HK-2 (cell line): ENCODE data around the gene CALCOCO2.
"Not testable (repeated sequence)": the region's sequence is repeated elsewhere in the genome, so short reads cannot be mapped to it uniquely, and the experiment has no call there.

Experiments used
- DNase-seq: peaks from one replicate; pipeline ENCODE4 v3.0.0-alpha.2; 2018; ENCODE audit not compliant: unreplicated experiment

The CALCOCO2 gene, protein sequence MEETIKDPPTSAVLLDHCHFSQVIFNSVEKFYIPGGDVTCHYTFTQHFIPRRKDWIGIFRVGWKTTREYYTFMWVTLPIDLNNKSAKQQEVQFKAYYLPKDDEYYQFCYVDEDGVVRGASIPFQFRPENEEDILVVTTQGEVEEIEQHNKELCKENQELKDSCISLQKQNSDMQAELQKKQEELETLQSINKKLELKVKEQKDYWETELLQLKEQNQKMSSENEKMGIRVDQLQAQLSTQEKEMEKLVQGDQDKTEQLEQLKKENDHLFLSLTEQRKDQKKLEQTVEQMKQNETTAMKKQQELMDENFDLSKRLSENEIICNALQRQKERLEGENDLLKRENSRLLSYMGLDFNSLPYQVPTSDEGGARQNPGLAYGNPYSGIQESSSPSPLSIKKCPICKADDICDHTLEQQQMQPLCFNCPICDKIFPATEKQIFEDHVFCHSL

DNA sequence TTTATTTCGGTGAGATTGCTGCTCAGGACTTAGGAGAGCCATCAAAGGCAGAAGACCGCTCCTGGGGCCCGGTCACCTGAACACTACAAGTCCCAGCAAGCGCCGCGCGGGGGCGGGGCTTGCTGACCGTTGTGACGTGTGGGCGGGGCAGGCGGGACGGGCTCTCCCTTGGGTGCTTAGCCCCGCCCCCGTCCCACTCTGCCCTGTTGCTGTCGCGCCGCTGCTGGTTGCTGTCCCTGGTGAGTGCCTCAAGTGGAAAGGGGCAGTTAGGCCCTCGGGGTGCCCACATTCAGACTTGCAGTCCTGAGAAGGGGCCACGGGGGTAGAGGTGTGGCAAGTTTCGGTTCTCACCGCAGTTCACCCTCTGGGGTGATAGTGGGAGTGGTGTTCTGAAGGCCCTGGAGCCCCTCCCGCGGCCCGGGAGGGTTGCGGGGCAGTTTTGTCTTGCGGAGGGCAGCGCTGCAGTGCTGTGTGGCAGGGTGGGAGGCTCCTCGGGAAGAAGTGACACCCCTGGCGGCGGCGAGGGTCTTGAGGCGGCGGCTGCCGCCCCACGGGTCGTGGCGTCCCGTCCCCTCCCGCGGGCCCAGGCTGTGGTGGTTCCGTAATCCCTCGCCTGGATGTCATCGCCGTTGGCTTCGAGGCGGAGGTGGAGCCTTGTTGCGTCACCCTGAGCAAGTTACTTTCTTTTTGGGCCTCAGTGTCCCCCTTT lies at the start of gene CALCOCO2:
Gene CALCOCO2, plus strand, starts transcription at position 196 of the 709 bp plus-strand sequence. CDS start 10,673 bp downstream, outside the sequence.
- peak; percentile 91 for DNase-seq

DNA sequence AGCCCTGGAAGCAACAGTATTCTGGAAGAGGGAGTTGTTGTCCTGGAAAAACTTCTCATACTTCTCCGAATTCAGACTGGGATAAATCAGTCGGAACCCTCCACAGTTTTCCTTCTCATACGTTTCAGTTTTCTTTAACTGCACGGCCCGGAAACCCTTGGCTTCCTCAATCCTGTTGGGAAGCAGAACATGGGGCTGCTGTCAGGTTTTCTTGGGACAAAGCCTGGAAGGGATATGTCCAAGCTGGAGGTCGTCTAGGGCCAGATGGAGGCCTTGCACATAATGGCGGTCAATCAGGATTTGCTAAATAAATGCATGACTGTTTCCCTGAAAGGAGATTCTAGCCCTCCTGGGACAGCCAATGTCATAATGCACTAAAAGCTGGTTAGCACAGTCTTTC lies 43.0 kb upstream of the CALCOCO2 start:
- no peak for DNase-seq

DNA sequence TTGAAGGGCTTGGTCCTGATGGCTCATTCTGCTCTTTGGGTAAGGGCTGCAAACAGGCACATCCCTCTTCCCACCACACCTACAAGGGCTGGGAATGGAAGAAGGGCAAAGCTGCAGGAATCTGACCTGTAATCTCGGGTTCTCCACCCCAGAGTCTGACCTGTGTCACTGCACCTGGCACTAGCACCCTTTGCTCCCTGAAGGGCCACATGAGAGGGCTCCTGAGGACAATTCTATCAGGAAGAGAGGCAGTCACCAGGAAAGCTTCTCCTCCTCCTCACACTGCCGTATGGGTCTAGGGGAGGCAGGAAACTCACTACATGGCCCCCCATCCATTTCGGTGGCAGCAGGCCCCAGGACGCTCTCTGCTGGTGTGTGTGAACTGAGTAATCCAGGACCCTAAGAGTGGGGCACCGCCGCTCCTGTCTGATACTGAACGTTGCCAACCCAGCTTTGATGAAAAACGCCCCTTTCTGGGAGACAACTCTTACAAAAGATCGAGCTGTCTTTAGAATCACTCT lies 40.2 kb upstream of the CALCOCO2 start:
- DNase-seq = no peak

DNA sequence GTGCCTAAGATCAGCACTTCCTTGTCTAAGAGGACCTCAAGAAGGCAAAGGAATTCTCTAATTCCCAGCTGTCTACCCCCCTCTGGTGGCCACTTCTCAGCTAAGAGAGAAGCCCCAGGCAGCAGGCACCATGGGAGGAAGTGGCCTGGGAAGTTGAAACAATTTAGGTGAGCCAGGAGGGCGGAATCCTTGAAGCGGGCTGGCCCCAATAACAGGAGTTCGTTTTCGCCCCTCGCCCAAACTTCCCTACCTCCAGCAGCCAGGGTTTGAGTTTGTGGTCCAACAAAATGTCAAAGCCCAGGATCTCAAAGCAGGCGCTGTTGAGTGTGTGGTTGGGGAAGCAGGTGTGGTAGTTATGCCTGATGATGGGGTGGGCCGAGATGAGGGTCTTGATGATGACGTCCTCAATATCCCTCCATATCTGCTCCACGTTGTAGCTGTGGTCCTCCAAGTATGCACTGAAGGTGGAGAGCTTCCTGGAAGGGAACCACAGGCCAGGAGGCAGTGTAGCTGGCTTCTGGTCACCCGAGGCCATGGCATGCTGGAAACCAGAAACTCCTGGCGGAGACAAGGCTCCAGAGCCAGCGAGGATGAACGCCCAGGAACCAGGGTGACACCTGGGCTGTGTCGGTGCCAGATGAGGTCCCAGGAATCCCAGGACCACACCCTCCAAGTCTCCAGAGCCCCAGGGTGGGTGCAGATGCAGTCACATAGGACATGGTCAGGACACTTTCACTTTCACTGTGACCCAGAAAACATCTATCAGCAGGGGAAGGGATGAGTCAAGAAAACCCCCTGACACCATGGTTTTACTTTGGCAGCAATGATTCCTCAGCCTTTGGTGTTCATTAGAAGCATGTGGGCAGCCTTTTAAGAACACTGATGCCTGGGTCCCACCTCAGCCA lies 39.5 kb upstream of the CALCOCO2 start:
- peak; percentile 70 for DNase-seq

DNA sequence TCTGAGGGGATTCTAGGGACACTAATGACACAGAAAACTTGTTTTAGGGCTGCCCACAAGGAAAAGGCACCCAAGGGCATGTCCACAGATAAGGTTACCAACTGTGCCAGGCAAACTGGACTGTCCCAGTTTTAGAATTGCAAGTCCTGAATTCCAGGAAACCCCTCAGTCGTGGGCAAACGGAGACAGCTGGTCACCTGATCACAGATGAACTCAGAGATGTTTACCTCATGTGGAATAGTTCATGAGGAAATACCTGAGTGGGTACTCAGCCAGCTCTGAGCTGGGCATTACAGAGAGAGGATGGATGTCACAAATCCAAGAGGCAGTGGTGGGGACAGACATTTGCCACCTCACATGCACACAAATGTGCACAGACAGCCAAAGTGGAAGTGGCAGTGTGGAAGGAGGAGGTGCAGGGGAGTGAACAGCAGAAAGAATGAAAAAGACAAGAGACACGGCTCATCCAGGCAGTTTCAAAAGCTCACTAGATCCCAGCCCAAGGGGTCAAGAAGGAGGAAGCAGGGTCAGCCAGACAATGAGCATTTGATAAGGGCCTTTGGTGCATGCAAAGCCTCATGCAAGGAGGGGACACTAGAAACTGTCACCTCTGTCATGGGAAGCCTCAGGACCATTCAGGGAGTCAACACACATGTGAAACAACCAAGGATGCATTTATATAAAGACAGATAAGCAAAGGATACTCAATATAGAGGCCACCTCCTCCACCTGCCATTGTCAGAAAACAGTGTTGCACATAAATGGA lies 38.6 kb upstream of the CALCOCO2 start:
- DNase-seq = no peak

DNA sequence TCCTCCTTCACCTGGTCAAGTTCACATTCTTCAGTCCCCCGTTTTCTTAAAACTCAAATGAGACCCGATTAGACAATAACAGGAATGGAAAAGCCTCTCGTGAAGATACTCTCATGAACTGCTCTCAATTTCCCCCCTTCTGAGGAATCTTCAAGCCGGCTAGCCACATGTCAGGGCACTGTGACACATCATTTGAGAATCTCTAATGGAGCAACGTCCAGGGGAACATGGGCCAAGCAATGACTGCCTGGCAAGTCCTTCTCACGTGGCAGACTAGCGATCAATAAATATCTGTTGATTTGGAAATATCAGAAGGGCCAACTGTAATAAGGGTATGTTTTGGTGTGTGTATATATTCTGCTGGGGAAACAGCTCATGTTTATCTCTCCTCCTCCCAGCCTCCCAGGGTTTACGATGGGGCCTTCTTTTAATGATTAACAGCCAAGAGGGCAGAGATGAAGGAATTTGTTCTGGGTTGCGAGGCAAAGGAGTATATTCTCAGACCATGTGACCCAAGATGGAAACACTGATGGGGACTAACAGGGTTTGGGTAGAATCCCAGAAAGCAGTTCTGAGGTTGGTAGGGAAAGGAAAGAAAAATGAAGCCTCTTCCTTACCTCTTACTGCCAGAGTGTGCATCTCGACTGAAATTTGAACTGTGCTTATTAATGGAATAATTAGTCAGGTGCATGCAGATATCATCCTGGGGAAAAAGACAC lies 35.2 kb upstream of the CALCOCO2 start:
- DNase-seq = peak; percentile 74

DNA sequence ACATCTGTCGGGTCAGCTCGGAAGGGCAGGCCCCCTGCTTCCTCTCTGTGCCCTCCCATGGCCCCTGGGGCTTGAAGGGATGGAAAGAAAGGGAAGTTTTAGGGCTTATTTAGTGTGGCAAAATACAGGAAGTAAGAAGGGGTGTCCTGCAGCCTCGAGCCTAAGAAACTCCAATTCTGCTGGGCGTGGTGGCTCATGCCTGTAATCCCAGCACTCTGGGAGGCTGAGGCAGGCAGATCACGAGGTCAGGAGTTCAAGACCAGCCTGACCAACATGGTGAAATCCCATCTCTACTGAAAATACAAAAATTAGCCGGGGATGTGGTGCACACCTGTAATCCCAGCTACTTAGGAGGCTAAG lies 34.7 kb upstream of the CALCOCO2 start:
- not testable (repeated sequence) for DNase-seq

DNA sequence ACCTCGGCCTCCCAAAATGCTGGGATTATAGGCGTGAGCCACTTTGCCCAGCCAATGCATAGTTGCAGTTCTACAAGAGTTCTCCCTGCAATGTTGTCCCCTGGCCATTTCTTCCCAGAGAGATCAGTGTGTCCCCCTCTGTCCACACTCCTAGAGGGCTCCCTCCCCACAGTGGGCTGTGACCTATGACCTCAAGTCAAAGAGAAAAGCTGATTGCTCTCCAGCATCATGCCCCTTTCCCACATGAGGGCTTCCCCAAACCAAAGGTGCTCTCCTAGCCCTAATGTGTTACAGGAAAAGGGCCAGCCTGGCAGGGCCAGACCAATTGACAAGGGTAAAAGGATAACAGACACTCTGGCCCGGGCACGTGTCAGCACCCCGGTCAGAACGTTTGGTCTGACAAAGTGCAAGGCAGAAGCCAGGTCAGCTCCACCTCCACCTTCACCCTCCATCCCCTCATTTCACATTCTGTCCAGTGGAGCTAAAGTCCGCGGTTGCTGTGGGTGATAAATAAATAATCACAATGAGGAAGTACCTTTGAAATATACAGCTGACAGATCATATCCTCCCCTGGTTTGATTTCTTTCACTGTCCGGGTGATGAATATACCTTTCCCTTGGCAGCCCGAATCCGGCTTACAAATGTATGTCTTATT lies 31.6 kb upstream of the CALCOCO2 start:
- no peak for DNase-seq

DNA sequence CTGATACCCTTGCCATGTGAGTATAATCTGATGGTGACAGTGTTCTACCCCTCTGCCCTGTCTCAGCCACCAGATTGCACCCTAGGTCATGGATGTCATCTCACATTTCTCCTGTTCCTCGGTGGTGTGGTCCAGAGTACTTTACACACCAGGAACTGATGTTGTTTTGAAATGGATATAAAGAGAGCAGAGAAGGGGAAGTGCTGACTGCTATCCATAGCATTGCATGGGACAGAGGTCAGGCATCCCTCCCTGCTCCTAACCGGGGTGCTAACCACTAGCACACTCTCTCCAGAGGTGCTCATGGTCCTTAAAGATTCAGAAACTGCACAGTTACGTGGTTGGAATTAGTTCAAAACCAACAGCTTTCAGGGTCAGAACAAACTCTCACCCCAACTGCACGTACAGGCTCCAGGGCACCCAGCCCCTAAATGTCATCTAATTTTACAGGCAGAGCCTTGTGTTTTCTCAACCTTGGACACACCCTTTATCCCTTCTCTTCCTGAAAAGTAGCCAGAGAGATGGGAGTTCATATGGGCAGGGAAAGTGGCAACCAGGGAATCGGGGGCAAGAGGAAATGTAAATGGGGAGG lies 30.1 kb upstream of the CALCOCO2 start:
- no peak for DNase-seq

DNA sequence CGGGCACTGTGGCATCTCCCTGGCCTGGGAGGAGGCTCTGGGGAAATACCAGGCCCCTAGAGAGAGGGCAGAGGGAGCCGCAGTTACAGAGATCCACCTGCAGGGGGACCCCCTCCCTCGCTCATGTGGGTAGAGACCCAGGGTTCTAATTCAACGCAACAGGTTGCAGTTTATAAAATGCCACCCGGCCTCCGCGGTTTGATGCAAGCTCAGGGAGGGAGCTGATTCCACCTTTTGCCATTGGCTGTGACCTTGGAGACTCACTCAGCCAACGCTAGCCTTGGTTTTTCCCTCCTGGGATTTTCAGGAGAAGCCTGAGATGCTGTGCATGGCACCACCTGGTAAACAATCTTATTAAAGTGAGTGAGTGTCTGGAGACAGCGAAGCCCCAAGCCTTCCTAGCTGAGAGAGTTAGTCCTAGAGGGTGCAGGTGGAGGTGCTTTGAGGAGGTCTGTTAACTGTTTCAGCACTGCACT lies 25.9 kb upstream of the CALCOCO2 start:
- peak; percentile 79 for DNase-seq

DNA sequence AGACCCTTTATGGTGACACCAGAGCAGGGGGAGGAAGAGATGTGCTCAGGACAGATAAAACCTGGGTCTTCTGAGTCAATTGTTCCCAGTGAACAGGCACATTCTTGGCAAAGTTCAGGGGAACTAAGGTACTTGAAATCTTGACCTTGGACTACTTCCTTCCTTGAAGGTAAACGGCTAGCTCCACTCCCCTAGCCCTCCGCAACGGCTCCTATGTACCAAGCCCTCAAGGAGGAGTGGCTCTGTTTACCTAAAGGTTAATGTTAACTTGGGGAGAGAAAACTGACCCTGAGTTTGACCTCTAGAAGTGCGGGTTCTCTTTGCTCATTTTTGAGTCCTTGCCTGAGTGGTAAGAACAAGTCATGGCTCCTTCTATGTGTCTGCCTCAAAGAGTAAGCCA lies 21.7 kb upstream of the CALCOCO2 start:
- DNase-seq = no peak

DNA sequence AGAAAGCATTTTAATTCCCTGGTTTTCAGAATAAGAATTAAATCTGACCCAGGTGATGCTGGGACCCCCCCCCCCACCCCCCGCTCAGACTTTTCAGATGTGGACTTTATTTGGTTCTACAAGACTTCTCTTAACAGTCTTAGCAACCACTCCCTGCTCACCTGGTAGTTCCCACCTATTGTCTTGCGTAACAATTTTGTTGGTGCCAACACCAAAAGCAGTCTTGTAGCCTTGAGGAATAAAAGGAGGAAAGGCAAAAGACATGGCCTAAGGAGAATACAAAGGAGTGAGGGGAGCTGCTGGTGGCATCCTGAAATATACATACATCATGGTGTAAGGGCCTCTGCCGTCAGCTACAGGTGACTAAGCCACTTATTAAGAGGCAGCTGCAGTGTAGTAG lies 18.8 kb upstream of the CALCOCO2 start:
- DNase-seq = no peak

DNA sequence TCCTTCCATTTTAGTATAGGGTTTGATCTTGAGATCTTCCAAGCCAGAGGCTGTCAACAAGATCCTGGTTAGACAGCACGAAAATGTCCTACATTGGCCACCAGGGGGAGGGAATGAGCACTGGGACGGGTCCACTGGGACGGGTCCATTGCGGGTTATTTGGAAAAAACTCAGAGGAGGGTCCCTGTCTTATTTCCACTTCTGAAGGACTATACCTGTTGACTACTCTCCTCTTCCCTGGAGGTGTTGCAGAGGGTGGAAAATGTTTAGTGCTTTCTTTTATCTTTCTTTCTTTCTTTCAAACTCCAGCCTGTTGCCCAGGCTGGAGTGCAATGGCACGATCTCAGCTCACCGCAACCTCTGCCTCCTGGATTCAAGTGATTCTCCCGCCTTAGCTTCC lies 16.3 kb upstream of the CALCOCO2 start:
- no peak for DNase-seq

DNA sequence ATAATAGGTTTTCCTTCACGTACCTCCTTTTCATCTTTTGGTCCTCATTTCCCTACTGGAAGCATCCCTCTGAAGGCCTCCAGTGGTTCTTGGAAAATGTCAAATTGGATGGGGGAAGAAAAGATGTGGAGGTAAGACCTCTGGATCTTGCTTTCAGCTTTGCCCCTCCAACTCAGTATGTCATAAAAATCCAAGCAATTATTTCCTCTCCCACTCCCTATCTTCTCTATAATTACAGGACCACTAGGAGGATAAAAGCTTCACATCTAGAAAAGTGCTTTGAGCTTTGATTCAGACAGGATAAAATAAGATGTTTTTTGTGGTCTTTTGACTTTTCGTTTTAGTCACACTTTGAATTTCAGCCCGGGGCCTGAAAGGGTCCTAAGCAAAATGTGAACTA lies 15.5 kb upstream of the CALCOCO2 start:
- DNase-seq = no peak

DNA sequence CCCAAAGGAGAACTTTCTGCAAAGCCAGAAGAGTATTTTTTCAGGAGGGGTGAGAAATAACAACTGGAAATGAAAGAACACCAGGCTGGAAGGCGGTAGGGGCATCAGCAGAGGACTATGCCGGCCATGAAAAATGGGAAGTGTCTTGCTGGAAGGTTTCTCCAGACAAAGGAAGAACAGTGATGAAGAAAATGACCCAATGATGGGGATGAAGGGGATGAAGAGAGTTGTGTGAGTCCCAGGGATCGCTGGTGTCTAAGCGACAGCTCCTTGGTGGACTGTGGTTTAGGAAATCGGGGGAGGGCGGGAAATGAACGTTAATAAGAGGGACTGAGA lies 14.4 kb upstream of the CALCOCO2 start:
- no peak for DNase-seq

DNA sequence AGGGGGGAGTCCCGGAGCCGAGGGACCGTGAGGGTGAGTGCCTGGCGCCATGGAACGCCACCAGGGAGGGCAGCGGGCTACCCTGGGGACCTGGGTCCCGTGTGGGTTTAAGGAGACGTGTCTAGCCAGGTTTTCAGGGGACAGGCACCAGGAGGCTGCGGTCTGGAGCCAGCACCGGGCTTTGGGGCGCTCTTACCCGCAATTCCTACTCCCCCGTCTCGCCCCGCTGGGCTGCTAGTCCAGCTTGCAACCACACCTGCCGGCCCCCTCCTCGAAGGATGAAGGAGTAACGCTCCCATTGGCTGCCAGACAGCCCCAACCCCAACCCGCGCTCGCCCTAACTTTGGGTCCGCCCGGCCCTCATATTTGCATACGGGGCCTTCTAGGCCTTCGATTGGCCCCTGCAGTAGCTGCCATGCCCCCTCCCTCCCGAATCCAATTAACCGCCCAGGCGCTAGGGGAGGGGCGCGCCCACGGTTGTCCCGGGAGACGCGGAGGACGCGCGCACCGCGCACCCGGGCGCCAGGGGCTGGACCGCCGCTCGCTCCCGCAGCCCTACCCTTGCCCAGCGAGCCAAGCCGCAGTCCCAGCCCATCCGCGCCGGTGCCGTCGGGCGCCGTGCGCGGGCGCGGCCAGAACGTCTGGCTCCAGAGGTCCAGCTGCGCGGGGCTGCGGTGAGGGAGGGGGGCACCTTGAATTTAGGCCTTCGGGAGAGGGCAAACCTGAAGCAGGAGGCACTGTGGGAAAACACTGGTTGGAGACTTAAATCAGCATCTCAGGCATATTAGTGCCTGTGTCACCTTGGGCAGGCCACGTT lies 13.9 kb upstream of the CALCOCO2 start, which contains the start of gene TTLL6:
Gene TTLL6, minus strand, starts transcription at position 456 of the 817 bp plus-strand sequence. Its CDS starts 157 bp downstream, at position 299.
- peak; percentile 77 for DNase-seq

DNA sequence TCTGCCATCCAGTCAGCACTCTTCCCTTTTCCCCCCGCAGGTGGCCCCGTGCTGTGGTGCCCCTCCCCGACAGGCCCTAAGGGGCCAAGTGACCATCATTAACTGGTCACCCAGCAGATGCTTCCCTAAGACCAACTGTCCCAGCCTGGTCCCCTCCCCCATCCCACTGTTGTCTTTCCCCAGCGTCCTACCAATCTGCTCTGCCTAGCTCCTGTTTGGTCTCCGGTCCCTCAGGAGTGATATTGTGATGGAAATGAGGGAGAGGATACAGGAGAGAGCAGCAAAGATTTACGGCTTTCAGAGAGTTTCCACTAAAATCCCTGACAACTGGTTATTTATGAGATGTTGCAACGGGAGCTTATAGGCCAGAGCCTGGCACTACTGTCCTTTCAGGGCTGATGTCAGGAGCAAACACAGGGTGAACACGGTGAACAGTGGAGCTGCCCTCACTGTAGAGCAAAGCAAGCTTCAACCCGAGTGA lies 12.4 kb upstream of the CALCOCO2 start:
- DNase-seq = no peak

DNA sequence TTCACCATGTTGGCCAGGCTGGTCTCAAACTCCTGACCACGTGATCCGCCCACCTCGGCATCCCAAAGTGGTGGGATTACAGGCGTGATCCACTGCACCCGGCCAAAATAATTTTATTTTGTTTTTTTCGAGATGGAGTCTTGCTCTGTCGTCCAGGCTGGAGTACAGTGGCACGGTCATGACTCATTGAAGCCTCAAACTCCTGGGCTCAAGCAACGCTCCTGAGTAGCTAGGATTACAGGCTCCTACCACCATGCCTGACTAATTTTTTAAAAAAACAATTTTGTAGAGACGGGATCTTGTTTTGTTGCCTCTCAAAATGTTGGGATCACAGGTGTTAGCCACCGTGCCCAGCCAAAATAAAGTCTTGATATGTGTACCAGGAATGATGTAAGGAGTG lies 11.4 kb upstream of the CALCOCO2 start:
- no peak for DNase-seq
